ENCODE measurements around the gene ASGR1. TPM values are rescaled to one million over a fixed set of nuclear protein-coding genes. Genes with fewer than 3 reads are reported as not detected.
"Not testable (repeated sequence)": the region's sequence is repeated elsewhere in the genome, so short reads cannot be mapped to it uniquely, and the experiment has no call there.

Gene ASGR1
- total RNA-seq, 1 experiment from 2014 or later = not detected

DNA sequence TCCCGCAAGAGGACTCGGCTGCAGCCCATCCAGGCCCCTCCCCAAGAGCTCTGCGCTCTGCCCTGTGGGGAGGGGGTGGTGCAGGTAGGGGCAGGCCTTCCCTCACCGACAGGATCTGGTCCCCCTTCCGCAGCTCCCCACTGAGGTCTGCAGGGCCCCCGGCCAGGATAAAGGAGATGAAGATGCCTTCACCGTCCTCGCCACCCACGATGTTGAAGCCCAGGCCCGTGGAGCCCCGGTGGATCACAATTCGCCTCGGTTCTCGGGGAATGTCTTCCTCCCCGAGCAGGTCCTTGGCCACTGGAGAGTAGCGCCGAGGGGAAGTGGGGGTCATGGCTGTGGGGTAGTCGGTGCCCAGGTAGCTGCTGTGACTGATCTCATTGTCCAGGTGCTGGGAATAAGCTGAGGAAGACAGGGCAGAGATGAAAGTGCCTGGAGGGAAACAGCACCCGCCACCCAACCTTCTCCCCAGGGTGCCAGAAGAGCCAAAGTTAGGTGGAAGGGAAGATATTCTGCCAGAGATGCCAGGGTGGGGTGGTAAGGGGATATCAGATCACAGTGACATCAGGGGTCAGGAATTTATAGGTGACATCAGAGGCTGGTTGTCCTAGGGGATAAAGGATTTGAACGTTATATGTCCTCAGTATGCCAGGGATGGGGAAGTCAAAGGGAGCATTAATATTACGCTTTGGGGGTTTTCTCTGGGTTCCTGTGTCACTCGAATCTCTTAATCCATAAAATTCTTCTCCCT, 17.7 kb upstream of the ASGR1 start:
- in situ Hi-C loops (cut with HindIII; ENCODE audit: low pct_unique_long_range_greater_than_20kb, low sequenced_read_pairs) = no loop called here
- no peak for DNase-seq (ENCODE audit: low read depth)

DNA sequence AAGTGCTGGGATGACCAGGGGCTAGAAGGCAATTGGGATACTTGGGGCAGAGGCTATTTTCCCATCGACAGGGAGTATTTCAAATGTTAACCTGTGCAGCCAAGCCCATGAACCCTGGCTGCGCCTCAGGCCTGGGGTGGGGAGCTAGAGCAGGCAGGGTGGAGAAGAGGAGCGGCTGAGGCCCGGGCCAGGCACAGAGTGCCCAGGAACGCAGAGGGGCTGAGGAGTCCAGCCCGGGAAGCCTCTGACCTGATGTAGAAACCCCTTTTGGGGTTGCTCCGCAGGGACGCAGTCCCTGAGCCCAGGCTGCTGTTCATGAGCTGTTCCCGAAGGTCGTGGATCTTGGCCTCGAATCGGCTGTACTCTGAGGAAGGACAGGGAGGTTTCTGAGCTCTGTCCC, 16.8 kb upstream of the ASGR1 start:
- no peak for DNase-seq (ENCODE audit: low read depth)
- in situ Hi-C loops (cut with HindIII; ENCODE audit: low pct_unique_long_range_greater_than_20kb, low sequenced_read_pairs) = no loop called here

DNA sequence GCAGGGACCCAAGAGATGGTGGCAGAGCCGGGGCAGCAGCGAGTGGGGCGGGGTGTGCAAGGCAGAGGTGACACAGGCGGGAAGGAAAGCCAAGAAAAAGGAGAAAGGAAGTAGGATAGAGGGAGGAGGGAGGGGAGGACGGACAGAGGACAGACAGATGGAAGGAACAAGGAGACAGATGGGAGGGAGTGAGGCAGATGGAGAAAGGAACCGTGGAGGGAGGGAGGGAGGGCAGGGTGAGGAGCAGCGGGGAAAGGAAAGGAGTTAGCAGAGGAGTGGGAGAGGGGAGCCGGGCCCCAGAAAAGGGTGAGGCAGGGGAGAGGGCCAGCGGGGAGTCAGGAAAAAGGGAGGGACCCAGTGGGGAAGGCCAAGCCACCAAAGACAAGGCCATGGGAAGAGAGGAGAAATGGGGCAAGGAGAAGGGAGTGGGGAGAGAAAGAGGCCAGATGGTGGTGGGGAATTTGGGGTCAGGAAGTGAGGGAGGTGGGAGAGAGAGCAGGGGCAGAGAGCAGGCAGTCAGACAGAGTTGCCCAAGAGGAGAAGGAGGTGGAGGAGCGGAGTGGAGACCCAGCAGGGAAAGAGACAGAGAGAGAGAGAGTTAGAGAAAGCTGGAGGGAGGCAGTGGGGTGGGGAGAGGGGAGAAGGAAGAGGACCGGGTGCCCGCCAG, 13.2 kb upstream of the ASGR1 start:
- in situ Hi-C loops (cut with HindIII; ENCODE audit: low pct_unique_long_range_greater_than_20kb, low sequenced_read_pairs) = no loop called here
- no peak for DNase-seq (ENCODE audit: low read depth)

DNA sequence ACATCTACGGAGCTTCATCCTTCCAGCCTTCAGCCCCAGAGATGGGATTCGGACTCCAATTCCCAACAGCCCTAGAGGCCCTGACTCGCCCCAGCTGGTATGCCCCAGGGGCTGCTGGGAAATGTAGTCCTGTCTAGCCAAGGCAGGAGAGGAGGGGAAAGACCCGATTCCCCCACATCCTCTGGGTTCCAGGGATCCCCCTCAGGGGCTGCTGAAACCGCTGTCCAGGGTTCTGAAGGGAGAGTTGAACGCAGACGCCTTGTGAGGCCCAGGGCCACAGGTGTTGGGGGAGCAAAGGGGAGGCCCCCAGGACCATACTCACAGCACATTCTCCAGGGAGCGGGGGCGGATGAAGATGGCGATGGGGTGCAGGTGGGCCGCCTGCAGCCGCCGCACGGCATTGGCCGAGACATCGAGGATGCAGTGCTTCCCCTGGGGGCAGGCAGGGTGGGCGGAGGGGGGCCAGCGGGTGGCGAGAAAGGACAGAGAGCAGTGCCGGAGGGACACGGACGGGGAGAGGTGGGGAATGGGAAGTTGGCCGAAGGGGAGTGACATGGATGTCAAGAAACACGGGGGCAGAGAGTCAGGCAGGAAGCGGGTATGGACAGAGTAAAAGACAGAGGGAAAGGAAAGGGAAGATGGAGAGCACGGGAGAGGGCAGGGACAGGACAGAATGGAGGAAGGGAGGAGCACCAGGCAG, 12.6 kb upstream of the ASGR1 start:
- no peak for DNase-seq (ENCODE audit: low read depth)
- in situ Hi-C loops (cut with HindIII; ENCODE audit: low pct_unique_long_range_greater_than_20kb, low sequenced_read_pairs) = no loop called here

DNA sequence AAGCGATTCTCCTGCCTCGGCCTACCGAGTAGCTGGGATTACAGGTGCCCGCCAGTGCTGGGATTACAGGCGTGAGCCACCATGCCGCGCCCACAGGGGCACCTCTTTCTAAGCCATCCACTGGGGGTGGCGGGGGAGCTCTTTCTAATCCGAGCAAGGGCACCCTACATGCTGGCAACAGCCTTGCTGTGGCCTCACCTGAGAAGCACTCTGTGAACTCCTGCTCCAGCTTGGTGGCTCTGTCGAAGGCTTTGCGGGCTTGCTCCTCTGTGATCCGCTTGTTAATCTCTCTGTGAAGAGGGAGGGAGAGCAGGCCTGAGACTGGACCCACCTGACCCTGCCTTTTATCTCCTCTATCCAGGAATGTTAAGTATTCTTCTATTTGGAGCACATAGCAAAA, 11.9 kb upstream of the ASGR1 start:
- DNase-seq (ENCODE audit: low read depth) = no peak
- in situ Hi-C loops (cut with HindIII; ENCODE audit: low pct_unique_long_range_greater_than_20kb, low sequenced_read_pairs) = no loop called here

DNA sequence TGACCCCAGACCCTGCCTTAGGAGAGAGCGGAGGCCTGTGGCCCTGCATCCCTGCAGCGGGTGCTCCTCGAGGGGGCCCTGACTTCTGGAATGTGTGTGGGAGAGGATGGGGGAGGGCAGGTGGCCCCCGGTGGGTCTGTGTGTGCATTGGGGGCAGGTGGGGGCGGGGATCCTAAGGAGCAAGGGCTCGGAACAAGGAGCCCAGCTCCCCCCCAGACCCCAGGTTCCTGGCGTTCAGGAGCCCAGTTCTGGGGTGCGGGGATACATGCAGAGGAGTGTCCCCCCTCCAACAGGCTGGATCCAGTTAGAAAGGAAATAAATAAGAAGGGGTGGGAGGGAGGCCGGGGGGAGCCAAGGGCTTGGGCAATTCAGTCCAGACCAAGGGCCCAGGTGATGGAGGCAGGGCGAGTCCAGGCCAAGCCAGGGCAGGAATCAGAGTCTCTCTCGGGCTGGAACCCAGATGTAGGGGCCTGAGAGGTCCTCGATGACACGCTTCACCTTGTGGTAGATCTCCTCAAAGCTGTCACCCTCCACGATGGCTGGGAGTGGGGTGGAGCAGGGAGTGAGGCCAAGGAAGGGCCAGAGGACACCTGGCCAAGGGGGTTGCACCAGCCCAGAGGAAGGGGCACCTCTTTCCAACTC, 11.2 kb upstream of the ASGR1 start:
- in situ Hi-C loops (cut with HindIII; ENCODE audit: low pct_unique_long_range_greater_than_20kb, low sequenced_read_pairs) = no loop called here
- DNase-seq (ENCODE audit: low read depth) = no peak

DNA sequence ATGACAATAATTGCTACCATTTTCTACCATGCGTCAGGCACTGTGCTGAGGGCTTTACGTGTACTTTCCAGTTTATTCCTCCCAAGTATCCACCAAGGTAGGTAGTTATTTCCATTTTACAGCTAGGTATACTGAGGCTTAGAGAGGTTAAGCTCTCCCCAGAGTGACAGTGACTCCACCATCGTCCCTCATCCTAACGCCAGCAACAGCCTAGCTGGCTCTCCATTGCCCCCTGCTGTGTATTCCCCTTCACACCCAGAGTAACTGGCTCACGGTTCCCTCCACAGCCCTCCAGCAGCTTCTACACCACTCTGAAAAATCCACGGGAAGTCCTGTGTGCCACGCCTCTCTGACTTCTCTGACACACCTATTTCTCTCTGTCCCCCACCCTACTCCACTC, 7.1 kb upstream of the ASGR1 start:
- DNase-seq (ENCODE audit: low read depth) = no peak
- in situ Hi-C loops (cut with HindIII; ENCODE audit: low pct_unique_long_range_greater_than_20kb, low sequenced_read_pairs) = no loop called here

DNA sequence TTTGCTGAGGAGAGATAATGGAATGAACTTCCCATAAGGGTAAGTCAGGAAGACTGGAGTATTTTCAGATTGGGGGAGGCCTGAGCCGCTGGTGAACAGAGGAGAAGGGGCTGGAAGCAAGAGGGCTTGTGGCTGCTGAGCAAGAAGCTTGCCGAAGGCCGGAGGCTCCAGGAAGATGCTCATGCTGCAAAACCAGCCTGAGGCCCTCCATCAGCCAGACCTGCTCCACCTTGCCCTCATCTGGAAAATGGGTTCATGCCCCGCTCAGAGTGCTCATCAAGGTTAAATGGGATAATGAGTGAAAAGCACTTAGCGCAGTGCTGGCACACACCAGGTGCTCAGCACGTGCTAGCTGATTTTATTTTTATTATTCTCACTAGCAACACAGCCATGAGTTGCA, 5.5 kb upstream of the ASGR1 start:
- in situ Hi-C loops (cut with HindIII; ENCODE audit: low pct_unique_long_range_greater_than_20kb, low sequenced_read_pairs) = no loop called here
- no peak for DNase-seq (ENCODE audit: low read depth)

DNA sequence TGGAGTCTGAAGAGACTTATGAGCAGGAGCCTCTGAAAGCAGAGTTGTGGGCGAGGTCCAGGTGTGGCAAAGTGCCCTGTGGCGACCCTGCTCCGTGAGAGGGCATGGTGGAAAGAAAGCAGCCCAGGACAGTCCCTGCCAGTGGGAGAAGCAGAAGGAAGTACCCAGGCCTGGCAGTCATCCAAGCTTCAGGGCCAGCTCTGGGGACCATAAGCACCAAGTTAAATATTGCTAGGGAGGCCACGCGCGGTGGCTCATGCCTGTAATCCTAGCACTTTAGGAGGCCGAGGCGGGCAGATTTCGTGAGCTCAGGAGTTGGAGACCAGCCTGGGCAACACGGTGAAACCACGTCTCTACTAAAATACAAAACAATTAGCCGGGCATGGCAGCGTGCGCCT, 4.9 kb upstream of the ASGR1 start:
- in situ Hi-C loops (cut with HindIII; ENCODE audit: low pct_unique_long_range_greater_than_20kb, low sequenced_read_pairs) = no loop called here
- peak; percentile 68 for DNase-seq (ENCODE audit: low read depth)

DNA sequence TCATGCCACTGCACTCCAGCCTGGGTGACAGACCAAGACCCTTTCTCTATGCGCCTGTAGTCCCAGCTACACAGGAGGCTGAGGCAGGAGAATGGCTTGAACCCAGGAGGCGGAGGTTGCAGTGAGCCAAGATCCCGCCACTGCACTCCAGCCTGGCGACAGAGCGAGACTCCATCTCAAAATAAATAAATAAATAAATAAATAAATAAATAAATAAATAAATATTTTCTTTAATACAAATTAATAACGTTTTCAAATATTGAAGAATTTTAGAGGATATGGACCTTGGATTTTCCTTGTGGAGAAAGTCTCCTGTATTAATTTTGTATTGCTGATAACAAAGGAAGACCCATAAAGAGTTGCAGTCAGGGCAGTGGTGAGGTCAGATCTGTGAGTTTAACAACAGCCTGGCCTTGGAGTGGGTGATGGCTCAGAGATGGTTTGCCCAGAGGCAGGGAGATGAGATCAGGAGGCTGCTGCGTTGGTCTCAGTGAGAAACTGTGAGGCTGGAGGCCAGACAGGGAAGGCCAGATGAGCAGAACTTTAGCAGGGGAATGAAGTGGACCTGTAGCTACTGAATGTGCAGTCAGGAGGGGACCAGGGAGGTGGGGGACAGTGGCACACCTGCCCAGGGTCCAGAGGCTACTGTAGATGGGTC, 4.4 kb upstream of the ASGR1 start:
- in situ Hi-C loops (cut with HindIII; ENCODE audit: low pct_unique_long_range_greater_than_20kb, low sequenced_read_pairs) = no loop called here

DNA sequence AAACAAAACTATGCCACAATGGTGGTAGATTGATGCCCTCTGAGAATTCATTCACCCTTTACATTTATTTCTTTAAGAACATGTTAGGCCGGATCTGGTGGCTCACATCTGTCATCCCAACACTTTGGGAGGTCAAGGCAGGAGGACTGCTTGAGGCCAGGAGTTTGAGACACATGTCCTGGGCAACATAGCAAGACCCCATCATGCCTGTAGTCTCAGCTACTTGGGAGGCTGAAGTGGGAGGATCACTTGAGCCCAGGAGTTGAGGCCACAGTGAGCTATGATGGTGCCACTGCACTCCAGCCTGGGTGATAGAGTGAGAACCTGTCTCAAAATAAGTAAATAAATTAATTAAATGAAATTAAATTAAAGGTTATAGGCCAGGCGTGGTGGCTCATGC, 2.9 kb upstream of the ASGR1 start:
- in situ Hi-C loops (cut with HindIII; ENCODE audit: low pct_unique_long_range_greater_than_20kb, low sequenced_read_pairs); DNase-seq (ENCODE audit: low read depth): not testable (repeated sequence)

More for the DNA sequence above, 4.4 kb upstream of the ASGR1 start:
- DNase-seq (ENCODE audit: low read depth) = no peak

DNA sequence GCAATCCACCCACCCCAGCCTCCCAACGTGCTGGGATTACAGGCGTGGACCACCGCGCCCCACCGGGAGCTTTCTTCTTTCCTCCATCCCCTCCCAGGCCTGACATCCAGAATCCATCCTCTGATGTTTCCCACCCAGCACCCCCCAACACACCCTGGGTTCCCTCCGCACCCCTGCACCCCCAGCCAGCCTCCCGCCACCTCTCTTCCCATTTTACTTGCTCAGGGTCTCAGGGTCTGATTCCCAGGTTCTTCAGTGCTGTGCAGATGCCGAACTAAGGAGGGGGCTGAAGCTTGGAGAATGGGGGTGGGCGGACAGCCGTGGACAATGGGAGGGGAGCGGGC, 225 bp downstream of the ASGR1 start:
- in situ Hi-C loops (cut with HindIII; ENCODE audit: low pct_unique_long_range_greater_than_20kb, low sequenced_read_pairs) = no loop called here
- DNase-seq (ENCODE audit: low read depth) = no peak

DNA sequence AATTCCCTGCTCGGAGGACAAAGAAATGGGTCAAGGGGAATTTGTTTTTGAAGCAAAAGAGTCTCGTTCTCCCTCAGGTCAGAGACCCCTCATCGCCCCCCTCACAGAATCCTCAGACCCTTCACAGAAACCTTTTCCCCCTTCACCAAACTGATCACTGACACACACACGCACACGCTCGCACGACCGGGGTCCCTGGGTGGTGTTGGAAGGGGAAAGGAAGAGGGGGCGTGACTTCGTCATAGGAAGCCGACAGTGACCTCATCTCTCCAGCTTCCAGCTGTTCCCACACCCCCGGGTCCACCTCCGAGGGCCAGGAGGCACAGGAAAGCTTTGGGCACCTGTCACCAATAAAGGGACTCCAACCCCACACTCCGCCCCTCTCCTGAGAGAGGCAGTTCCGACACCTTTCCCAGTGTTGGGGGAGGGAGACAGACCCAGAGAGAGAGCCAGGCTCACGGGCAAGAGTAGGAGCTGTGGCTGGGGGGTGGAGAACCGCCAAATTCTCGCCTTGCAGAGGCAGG, 1.2 kb downstream of the ASGR1 start:
- DNase-seq (ENCODE audit: low read depth) = no peak
- in situ Hi-C loops (cut with HindIII; ENCODE audit: low pct_unique_long_range_greater_than_20kb, low sequenced_read_pairs) = no loop called here

DNA sequence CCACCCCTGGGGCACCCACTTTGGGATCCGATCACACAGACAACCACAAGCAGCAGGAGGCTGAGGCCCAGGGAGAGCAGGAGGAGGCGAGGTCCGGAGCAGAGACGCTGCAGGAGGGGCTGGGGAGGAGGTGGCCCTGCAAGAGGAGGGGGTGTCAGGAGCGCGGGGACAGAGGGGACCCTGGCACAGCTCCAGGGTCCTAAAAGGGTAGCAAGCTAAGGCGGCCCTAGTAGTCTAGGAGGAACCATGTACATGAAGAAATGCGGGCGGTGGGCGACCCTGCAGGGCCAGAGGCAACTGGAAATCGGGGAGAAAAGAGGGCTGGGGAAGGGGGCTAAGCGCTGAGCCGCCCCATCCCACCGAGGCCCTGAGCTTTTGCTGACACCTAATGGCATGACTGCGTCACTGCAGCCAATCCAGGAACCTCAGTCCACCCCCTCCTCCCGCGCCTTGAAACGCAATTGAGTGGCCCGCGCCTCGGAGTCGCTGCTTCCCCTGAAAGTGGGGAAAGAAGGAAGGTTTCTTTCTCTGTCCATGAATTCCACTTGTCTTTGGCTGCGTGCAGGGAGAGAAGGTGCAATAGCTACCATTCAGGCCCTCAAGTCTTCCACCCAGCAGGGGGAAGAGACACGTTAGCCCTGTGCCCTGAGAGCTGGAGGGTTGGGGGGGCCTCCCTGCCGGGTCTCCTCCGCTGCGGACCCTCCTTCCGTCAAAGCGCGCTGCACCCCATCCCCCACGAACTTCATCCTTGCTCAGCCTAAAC, 1.8 kb downstream of the ASGR1 start:
- in situ Hi-C loops (cut with HindIII; ENCODE audit: low pct_unique_long_range_greater_than_20kb, low sequenced_read_pairs) = no loop called here
- DNase-seq (ENCODE audit: low read depth) = peak; percentile 30

DNA sequence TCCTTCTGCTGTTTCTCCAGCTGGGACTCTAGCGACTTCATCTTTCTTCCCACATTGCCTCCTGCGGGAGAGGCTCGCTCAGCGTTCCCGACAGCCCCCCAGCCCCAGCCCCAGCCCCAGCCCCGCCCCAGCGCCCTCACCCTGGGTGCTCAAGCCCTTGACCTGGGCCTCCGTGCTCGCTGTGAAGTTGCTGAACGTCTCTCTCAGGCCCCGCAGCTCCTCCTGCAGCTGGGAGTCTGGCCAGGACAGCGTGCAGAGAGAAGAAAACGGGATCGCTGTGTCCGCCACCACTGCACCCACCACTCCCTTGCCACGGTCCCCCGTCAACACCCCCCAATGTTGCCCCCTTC, 2.4 kb downstream of the ASGR1 start:
- no peak for DNase-seq (ENCODE audit: low read depth)
- in situ Hi-C loops (cut with HindIII; ENCODE audit: low pct_unique_long_range_greater_than_20kb, low sequenced_read_pairs) = no loop called here

DNA sequence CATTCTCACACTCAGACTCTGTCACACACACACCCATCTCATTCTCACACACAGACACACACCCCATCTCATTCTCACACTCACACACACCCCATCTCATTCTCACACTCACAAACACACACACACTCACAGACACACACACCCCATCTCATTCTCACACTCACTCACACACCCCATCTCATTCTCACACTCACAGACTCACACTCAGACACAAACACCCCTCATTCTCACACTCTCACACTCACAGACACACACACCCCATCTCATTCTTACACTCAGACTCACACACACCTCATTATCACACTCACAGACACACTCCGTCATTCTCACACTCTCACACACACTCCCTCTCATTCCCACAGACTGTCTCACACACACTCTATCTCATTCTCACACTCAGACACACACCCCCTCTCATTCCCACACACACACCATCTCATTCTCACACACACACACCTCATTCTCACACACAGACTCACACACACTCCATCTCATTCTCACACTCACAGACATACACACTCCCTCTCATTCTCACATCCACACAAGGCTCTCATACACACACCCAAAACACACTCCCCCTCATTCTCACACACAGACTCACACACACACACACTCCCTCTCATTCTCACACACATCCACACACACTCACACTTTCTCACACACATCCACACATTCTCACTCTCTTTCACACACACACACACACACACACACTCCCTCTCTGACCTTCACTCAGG, 2.9 kb downstream of the ASGR1 start:
- in situ Hi-C loops (cut with HindIII; ENCODE audit: low pct_unique_long_range_greater_than_20kb, low sequenced_read_pairs) = no loop called here
- DNase-seq (ENCODE audit: low read depth) = no peak

DNA sequence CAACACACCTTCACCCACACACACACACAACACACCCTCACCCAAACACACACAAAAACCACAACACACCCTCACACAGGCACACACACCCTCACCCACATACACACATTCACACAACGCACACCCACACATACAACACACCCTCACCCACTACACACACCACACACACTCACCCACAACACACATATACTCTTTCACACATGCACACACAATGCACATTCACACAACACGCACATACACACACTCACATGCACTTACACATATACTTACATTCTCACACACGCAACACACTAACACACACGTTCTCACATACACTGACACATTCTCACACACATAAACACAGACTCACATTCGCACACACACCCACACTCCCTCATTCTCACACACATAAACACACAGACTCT, 3.8 kb downstream of the ASGR1 start:
- no peak for DNase-seq (ENCODE audit: low read depth)
- in situ Hi-C loops (cut with HindIII; ENCODE audit: low pct_unique_long_range_greater_than_20kb, low sequenced_read_pairs) = no loop called here
